Measurements from ENCODE around the gene INF2. TPM values are rescaled to one million over a fixed set of nuclear protein-coding genes. Genes with fewer than 3 reads are reported as not detected.
"Not testable (repeated sequence)": the region's sequence is repeated elsewhere in the genome, so short reads cannot be mapped to it uniquely, and the experiment has no call there.

The INF2 gene
- total RNA-seq, 2 donors from 2014 or later, result 50.1 to 210 TPM

DNA sequence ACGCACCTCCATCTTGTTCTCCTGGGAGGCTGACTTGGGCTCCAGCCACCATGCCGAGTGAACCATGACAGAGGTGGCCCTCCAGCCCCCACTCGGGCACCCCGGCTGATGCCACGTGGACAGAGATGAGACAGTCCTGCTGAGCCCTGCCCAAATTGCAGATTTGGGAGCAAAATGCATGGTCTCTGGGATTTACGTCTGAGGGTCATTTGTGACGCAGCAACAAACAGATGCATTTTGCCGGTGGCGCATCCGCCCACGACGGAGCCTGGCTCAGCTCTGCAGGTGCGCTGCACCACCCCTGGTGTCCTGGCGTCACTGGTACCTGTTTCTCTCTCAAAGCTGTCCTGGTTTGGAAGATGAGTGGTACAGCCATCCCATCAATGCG, 31.1 kb upstream of the INF2 start:
- Histone ChIP-seq H3K27ac (no peak overlapping the region), H3K4me3 (no peak overlapping the region), H3K27me3 (replicated peaks; ENCODE audit: insufficient read depth) (no peaks in the 10 kb centered on the region), H3K36me3 (no peaks in the 10 kb centered on the region), H3K9me3 (no peaks in the 10 kb centered on the region), H3K4me1 (replicated peaks) (no peaks in the 10 kb centered on the region)
- intact Hi-C loops (cut with DNase I), result no loop called here
- DNase-seq (ENCODE audit: low spot score), result no peak
- TF ChIP-seq POLR2AphosphoS5 (IDR thresholded peaks at IDR 0.05), result no peak
- TF ChIP-seq, protein P1, sequence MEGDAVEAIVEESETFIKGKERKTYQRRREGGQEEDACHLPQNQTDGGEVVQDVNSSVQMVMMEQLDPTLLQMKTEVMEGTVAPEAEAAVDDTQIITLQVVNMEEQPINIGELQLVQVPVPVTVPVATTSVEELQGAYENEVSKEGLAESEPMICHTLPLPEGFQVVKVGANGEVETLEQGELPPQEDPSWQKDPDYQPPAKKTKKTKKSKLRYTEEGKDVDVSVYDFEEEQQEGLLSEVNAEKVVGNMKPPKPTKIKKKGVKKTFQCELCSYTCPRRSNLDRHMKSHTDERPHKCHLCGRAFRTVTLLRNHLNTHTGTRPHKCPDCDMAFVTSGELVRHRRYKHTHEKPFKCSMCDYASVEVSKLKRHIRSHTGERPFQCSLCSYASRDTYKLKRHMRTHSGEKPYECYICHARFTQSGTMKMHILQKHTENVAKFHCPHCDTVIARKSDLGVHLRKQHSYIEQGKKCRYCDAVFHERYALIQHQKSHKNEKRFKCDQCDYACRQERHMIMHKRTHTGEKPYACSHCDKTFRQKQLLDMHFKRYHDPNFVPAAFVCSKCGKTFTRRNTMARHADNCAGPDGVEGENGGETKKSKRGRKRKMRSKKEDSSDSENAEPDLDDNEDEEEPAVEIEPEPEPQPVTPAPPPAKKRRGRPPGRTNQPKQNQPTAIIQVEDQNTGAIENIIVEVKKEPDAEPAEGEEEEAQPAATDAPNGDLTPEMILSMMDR (IDR thresholded peaks at IDR 0.05), result no peak
- no peak for TF ChIP-seq POLR2A (IDR thresholded peaks at IDR 0.05)
- 91% methylated on average over 13 of the region's 15 CpGs for WGBS

- Histone ChIP-seq H3K4me1 (replicated peaks) (no peaks in the 10 kb centered on the region), H3K4me3 (no peak overlapping the region), H3K27me3 (replicated peaks; ENCODE audit: insufficient read depth) (no peaks in the 10 kb centered on the region), H3K9me3 (no peaks in the 10 kb centered on the region), H3K36me3 (no peaks in the 10 kb centered on the region), H3K27ac (no peak overlapping the region)
- intact Hi-C loops (cut with DNase I), result no loop called here
- WGBS, result 53% methylated on average over 5 of the region's 5 CpGs
- TF ChIP-seq, protein P1 (IDR thresholded peaks at IDR 0.05), result no peak
- TF ChIP-seq POLR2AphosphoS5 (IDR thresholded peaks at IDR 0.05), result no peak
- no peak for TF ChIP-seq POLR2A (IDR thresholded peaks at IDR 0.05)
- DNase-seq (ENCODE audit: low spot score), result no peak
These were observed 30.3 kb upstream of the INF2 start for GRCh38 chr14:104659146-104659545.

GRCh38 chr14:104659764-104660523, 29.5 kb upstream of the INF2 start:
- Histone ChIP-seq H3K27ac (no peak overlapping the region), H3K4me1 (replicated peaks) (no peaks in the 10 kb centered on the region), H3K9me3 (no peaks in the 10 kb centered on the region), H3K4me3 (no peak overlapping the region), H3K27me3 (replicated peaks; ENCODE audit: insufficient read depth) (no peaks in the 10 kb centered on the region), H3K36me3 (no peaks in the 10 kb centered on the region)
- 44% methylated on average over 33 of the region's 43 CpGs for WGBS
- DNase-seq (ENCODE audit: low spot score), result no peak
- TF ChIP-seq, protein P1 (IDR thresholded peaks at IDR 0.05), result no peak
- TF ChIP-seq POLR2A (IDR thresholded peaks at IDR 0.05), result no peak
- no peak for TF ChIP-seq POLR2AphosphoS5 (IDR thresholded peaks at IDR 0.05)
- intact Hi-C loops (cut with DNase I), result no loop called here

GRCh38 chr14:104660597-104660996, 28.8 kb upstream of the INF2 start:
- peaks cover 3% of the 10 kb centered on the region for H3K4me1 ChIP-seq (replicated peaks)
- intact Hi-C loops (cut with DNase I), result no loop called here
- TF ChIP-seq, protein P1 (IDR thresholded peaks at IDR 0.05), result no peak
- no peak for TF ChIP-seq POLR2A (IDR thresholded peaks at IDR 0.05)
- TF ChIP-seq POLR2AphosphoS5 (IDR thresholded peaks at IDR 0.05), result no peak
- no peak overlapping the region for H3K4me3 ChIP-seq
- no peak for DNase-seq (ENCODE audit: low spot score)
- H3K27ac ChIP-seq, result no peak overlapping the region
- WGBS, result 71% methylated on average over 13 of the region's 13 CpGs
- H3K36me3 ChIP-seq, result no peaks in the 10 kb centered on the region
- H3K27me3 ChIP-seq (replicated peaks; ENCODE audit: insufficient read depth), result no peaks in the 10 kb centered on the region
- H3K9me3 ChIP-seq, result no peaks in the 10 kb centered on the region

GRCh38 chr14:104661086-104661485, 28.3 kb upstream of the INF2 start:
- 84% methylated on average over 2 of the region's 2 CpGs for WGBS
- peaks cover 3% of the 10 kb centered on the region for H3K4me1 ChIP-seq (replicated peaks)
- no peak overlapping the region for H3K4me3 ChIP-seq
- intact Hi-C loops (cut with DNase I), result no loop called here
- no peak overlapping the region for H3K27ac ChIP-seq
- H3K9me3 ChIP-seq, result no peaks in the 10 kb centered on the region
- no peaks in the 10 kb centered on the region for H3K27me3 ChIP-seq (replicated peaks; ENCODE audit: insufficient read depth)
- no peak for DNase-seq (ENCODE audit: low spot score)
- H3K36me3 ChIP-seq, result no peaks in the 10 kb centered on the region
- TF ChIP-seq POLR2A (IDR thresholded peaks at IDR 0.05), result no peak
- TF ChIP-seq, protein P1 (IDR thresholded peaks at IDR 0.05), result no peak
- no peak for TF ChIP-seq POLR2AphosphoS5 (IDR thresholded peaks at IDR 0.05)

DNA sequence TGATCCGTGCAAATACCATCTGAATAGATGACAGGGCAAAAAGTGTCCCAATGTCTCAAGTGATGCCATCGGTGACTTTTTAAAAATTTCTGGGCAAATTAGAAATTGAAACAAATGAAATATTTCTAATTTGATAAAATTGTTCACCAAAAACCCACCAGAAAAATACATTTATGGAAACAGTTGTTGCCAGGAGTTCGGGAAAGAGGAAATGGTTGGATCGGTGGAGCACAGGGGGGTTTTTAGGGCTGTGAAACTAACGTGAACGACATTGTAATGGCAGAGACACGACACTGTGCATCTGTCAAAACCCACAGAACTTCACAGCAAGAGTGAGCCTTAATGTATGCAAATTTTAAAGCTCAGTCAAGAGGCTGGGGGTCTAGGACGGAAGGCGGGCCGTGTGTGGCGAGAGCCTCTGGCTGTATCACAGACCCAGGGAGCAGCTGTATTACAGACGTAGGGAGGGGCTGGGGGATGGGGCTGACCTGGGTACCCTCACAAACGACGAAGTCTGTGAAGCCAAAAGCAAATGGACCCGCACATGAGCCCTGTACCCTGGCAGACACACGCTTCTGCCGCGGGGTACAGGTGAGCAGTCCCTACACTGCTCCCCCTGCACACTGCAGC, 27.8 kb upstream of the INF2 start:
- H3K36me3 ChIP-seq; intact Hi-C loops (cut with DNase I); H3K27ac ChIP-seq; H3K4me1 ChIP-seq (replicated peaks); DNase-seq (ENCODE audit: low spot score); H3K9me3 ChIP-seq; H3K27me3 ChIP-seq (replicated peaks; ENCODE audit: insufficient read depth); H3K4me3 ChIP-seq: not testable (repeated sequence)
- WGBS, result 88% methylated on average over 18 of the region's 18 CpGs

DNA sequence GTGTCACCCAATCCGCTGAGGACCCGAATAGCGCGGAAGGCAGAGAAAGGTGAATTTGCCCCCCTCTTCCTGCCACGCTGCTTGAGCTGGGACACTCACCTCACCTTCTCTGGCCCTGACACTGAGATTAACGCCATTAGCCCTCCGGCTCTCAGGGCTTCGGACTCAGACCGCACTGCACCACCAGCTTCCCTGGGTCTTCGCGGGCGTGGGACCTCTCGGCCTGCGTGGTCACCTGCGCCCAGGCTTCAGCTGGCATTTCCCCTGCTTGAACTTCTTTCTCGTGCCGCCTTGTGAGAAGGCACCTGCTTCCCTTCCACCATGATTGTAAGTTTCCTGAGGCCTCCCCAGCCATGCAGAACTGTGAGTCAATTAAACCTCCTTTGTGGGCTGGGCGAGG, 26.9 kb upstream of the INF2 start:
- H3K36me3 ChIP-seq; H3K27ac ChIP-seq; H3K9me3 ChIP-seq; H3K4me1 ChIP-seq (replicated peaks); H3K27me3 ChIP-seq (replicated peaks; ENCODE audit: insufficient read depth); DNase-seq (ENCODE audit: low spot score); H3K4me3 ChIP-seq; intact Hi-C loops (cut with DNase I): not testable (repeated sequence)
- WGBS, result 94% methylated on average over 18 of the region's 18 CpGs

Measured in prostate gland (tissue), 2 donors.